Mucosa of descending colon (tissue), 3 donors: ENCODE results near the gene CPED1. TPM values are rescaled to one million over a fixed set of nuclear protein-coding genes. Genes with fewer than 3 reads are reported as not detected.
"Not testable (repeated sequence)": the region's sequence is repeated elsewhere in the genome, so short reads cannot be mapped to it uniquely, and the experiment has no call there.

Experiments used
- ATAC-seq: fragments of 200-7000 bp; cut with Tn5 transposase; one replicate; pipeline ENCODE4 v1.9.1; 2020; ENCODE audit warnings: mild to moderate bottlenecking, moderate library complexity
- DNase-seq, 3 donors: peaks; one replicate each; pipeline ENCODE4 v3.0.0-alpha.2; 2020
- H3K36me3 ChIP-seq: fragments of 200-600 bp; one replicate; pipeline ENCODE4 v1.8.0; 2021; ENCODE audit warnings: low read depth, mild to moderate bottlenecking
- H3K4me1 ChIP-seq: fragments of 200-600 bp; one replicate; pipeline ENCODE4 v1.8.0; 2021; ENCODE audit warnings: low read depth, mild to moderate bottlenecking
- H3K4me3 ChIP-seq: fragments of 200-600 bp; one replicate; pipeline ENCODE4 v1.8.0; 2021; ENCODE audit warnings: mild to moderate bottlenecking
- H3K9me3 ChIP-seq: fragments of 200-600 bp; one replicate; pipeline ENCODE4 v1.8.0; 2021; ENCODE audit warnings: mild to moderate bottlenecking
- CTCF ChIP-seq: fragments of 200-600 bp; IDR thresholded peaks from one replicate; pipeline ENCODE4 v1.8.0; 2022; ENCODE audit warnings: antibody characterized with exemption, mild to moderate bottlenecking
- intact Hi-C, 2 donors: fragments of 100-400 bp; cut with DNase I in 1 of 2; cut with micrococcal nuclease in 1 of 2; formaldehyde crosslinking; loops; one replicate each; pipeline versions ENCODE4 v1.11.0 to v1.11.1; 2022; cut with DNase I, micrococcal nuclease
- total RNA-seq, 3 donors: library from RNA; stranded (reverse); fragmentation: NEBNext Ultra II Directional in 2 of 3; extraction: Animal tissue kit (Norgen Biotek cat#: 25700) in 2 of 3; gene quantifications; one replicate each; pipeline versions ENCODE4 v1.2.1 to v1.2.4, GENCODE V29; 2021 to 2023
- donor health status: DM: no; HTN: no; CAD: no; lungs with moderate emphysema.
- donor health status: DM: no; HTN: no; CAD: no.
- donor health status: DM: no; HTN: yes; CAD: no.

CPED1 gene
- total RNA-seq, 3 donors from 2014 or later: 6.5 to 67.7 (median 8.8) TPM

- Histone ChIP-seq H3K36me3 (no peaks in the 10 kb centered on the region), H3K4me1 (peaks cover 2% of the 10 kb centered on the region), H3K9me3 (no peaks in the 10 kb centered on the region), H3K4me3 (no peak overlapping the region)
- intact Hi-C loops: no loop called here
- no peak for DNase-seq
- ATAC-seq: no peak
- TF ChIP-seq CTCF: no peak
Observed at GRCh38 chr7:121182281-121182680, 193.8 kb downstream of the CPED1 start.

GRCh38 chr7:121182902-121183301 lies 194.4 kb downstream of the CPED1 start:
- TF ChIP-seq CTCF: no peak
- no peaks in the 10 kb centered on the region for H3K36me3 ChIP-seq
- no peaks in the 10 kb centered on the region for H3K9me3 ChIP-seq
- intact Hi-C loops: no loop called here
- peaks cover 8% of the 10 kb centered on the region for H3K4me1 ChIP-seq
- no peak overlapping the region for H3K4me3 ChIP-seq
- DNase-seq: no peak
- ATAC-seq: no peak

- ATAC-seq, H3K9me3 ChIP-seq, intact Hi-C loops, H3K4me1 ChIP-seq, H3K4me3 ChIP-seq, H3K36me3 ChIP-seq, DNase-seq: not testable (repeated sequence)
Observed at GRCh38 chr7:121183883-121184282, 195.4 kb downstream of the CPED1 start.

- ATAC-seq (peak; percentile 44), DNase-seq (no peak)
- TF ChIP-seq CTCF: no peak
- no peaks in the 10 kb centered on the region for H3K36me3 ChIP-seq
- H3K9me3 ChIP-seq: no peaks in the 10 kb centered on the region
- peaks cover 8% of the 10 kb centered on the region for H3K4me1 ChIP-seq
- no peak overlapping the region for H3K4me3 ChIP-seq
- intact Hi-C loops: no loop called here
Observed at GRCh38 chr7:121186746-121187145, 198.2 kb downstream of the CPED1 start.

- ATAC-seq: peak; percentile 29
- no peak for TF ChIP-seq CTCF
- intact Hi-C loops: no loop called here
- DNase-seq: no peak
- Histone ChIP-seq H3K36me3 (no peaks in the 10 kb centered on the region), H3K4me3 (no peak overlapping the region), H3K9me3 (no peaks in the 10 kb centered on the region), H3K4me1 (peaks cover 8% of the 10 kb centered on the region)
Observed at GRCh38 chr7:121187222-121187621, 198.7 kb downstream of the CPED1 start.

- intact Hi-C loops: no loop called here
- DNase-seq: peak in 1 of 3 donors; percentile 15
- no peaks in the 10 kb centered on the region for H3K9me3 ChIP-seq
- TF ChIP-seq CTCF: no peak
- no peaks in the 10 kb centered on the region for H3K36me3 ChIP-seq
- peak; percentile 96 for ATAC-seq
- H3K4me3 ChIP-seq: no peak overlapping the region
- H3K4me1 ChIP-seq: peaks cover 8% of the 10 kb centered on the region
Observed at GRCh38 chr7:121187676-121188075, 199.2 kb downstream of the CPED1 start.
